ENCODE data around the gene SEMA7A.

SEMA7A gene

GRCh38 chr15:74425630-74426029 is 8.1 kb downstream of the SEMA7A start:
- Histone ChIP-seq H3K27ac (ENCODE audit: insufficient read depth in 1 of 2, low read depth in 1 of 2, low read length in 2 of 2, poor library complexity in 1 of 2, severe bottlenecking in 2 of 2) (no peak overlapping the region), H3K4me1 (ENCODE audit: control extremely low read depth in 1 of 4, control insufficient read depth in 4 of 4, insufficient read depth in 4 of 4, low read length in 3 of 4) (peaks cover 0 to 66% (median 37%) of the 10 kb centered on the region in 4 experiments), H3K9me3 (ENCODE audit: control extremely low read depth in 1 of 5, control insufficient read depth in 4 of 5, insufficient read depth in 2 of 5, low read depth in 1 of 5, low read length in 4 of 5) (no peaks in the 10 kb centered on the region), H3K36me3 (ENCODE audit: control insufficient read depth in 4 of 4, insufficient read depth in 4 of 4, low read length in 3 of 4) (peaks cover 0 to 18% (median 0%) of the 10 kb centered on the region in 4 experiments), H3K4me3 (ENCODE audit: control insufficient read depth in 1 of 7, extremely low read depth in 1 of 7, insufficient read depth in 4 of 7, low read depth in 2 of 7, low read length in 6 of 7) (no peak overlapping the region), H3K27me3 (replicated peaks in 2 of 5; ENCODE audit: control insufficient read depth in 4 of 5, insufficient read depth in 5 of 5, low read length in 4 of 5) (no peaks in the 10 kb centered on the region)
- CTCF ChIA-PET: interaction anchor here (1.1 to 1.7 kb wide), 3 partner anchors 16 to 47 kb away, joined by 4 to 5 read pairs (median 4); no protein-coding TSS in a partner anchor
- POLR2A ChIA-PET: interaction anchor here (0.6 kb wide), 1 partner anchor 107 kb away, joined by 3 read pairs; no protein-coding TSS in a partner anchor
- DNase-seq: no peak
- 86% methylated on average over 5 of the region's 7 CpGs for WGBS (ENCODE audit: insufficient coverage)

DNA sequence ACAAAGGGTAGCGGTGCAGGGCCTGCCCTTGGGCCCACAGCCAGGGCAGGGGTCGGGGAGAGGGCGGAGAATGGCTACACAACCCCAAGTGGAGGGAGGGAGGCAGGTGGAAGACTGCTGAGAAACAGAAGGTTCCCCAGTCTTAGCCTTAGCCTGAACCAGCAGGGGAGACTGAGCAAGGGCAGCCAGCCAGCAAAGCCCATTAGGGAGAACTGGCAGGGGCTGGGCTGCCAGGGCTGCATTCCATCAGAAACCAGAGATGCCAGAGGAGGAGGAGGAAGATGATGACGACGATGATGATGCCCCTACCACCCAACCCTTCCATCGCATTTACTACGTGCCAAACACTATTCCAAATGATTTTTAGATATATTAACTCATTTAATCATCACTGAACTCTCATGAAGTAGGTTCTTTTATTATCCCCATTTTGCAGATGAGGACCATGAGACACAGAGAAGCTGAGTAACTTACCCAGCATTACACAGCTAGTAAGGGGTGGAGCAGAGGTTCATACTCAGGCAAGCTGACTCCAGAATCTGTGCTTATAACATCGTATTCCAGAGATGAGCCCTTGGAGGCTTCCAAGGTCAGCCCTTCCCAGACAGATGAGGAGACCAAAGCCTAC is 8.7 kb downstream of the SEMA7A start:
- peaks cover 0 to 18% (median 0%) of the 10 kb centered on the region in 4 experiments for H3K36me3 ChIP-seq (ENCODE audit: control insufficient read depth in 4 of 4, insufficient read depth in 4 of 4, low read length in 3 of 4)
- H3K27me3 ChIP-seq (replicated peaks in 2 of 5; ENCODE audit: control insufficient read depth in 4 of 5, insufficient read depth in 5 of 5, low read length in 4 of 5): no peaks in the 10 kb centered on the region
- POLR2A ChIA-PET: no interaction called here
- H3K4me1 ChIP-seq (ENCODE audit: control extremely low read depth in 1 of 4, control insufficient read depth in 4 of 4, insufficient read depth in 4 of 4, low read length in 3 of 4): peaks cover 0 to 66% (median 41%) of the 10 kb centered on the region in 4 experiments
- DNase-seq: no peak
- H3K9me3 ChIP-seq (ENCODE audit: control extremely low read depth in 1 of 5, control insufficient read depth in 4 of 5, insufficient read depth in 2 of 5, low read depth in 1 of 5, low read length in 4 of 5): no peaks in the 10 kb centered on the region
- H3K27ac ChIP-seq (ENCODE audit: insufficient read depth in 1 of 2, low read depth in 1 of 2, low read length in 2 of 2, poor library complexity in 1 of 2, severe bottlenecking in 2 of 2): no peak overlapping the region
- CTCF ChIA-PET: interaction anchor here (1.1 to 1.7 kb wide), 3 partner anchors 16 to 46 kb away, joined by 4 to 5 read pairs (median 4); no protein-coding TSS in a partner anchor
- H3K4me3 ChIP-seq (ENCODE audit: control insufficient read depth in 1 of 7, extremely low read depth in 1 of 7, insufficient read depth in 4 of 7, low read depth in 2 of 7, low read length in 6 of 7): no peak overlapping the region
- WGBS (ENCODE audit: insufficient coverage): 86% methylated on average over 4 of the region's 8 CpGs

GRCh38 chr15:74423431-74424257 is 10.1 kb downstream of the SEMA7A start:
- Histone ChIP-seq H3K27ac (ENCODE audit: insufficient read depth in 1 of 2, low read depth in 1 of 2, low read length in 2 of 2, poor library complexity in 1 of 2, severe bottlenecking in 2 of 2) (no peak overlapping the region), H3K4me3 (ENCODE audit: control insufficient read depth in 1 of 7, extremely low read depth in 1 of 7, insufficient read depth in 4 of 7, low read depth in 2 of 7, low read length in 6 of 7) (no peak overlapping the region), H3K9me3 (ENCODE audit: control extremely low read depth in 1 of 5, control insufficient read depth in 4 of 5, insufficient read depth in 2 of 5, low read depth in 1 of 5, low read length in 4 of 5) (no peaks in the 10 kb centered on the region), H3K4me1 (ENCODE audit: control extremely low read depth in 1 of 4, control insufficient read depth in 4 of 4, insufficient read depth in 4 of 4, low read length in 3 of 4) (peaks cover 0 to 55% (median 30%) of the 10 kb centered on the region in 4 experiments), H3K36me3 (ENCODE audit: control insufficient read depth in 4 of 4, insufficient read depth in 4 of 4, low read length in 3 of 4) (peaks cover 0 to 21% (median 2%) of the 10 kb centered on the region in 4 experiments), H3K27me3 (replicated peaks in 2 of 5; ENCODE audit: control insufficient read depth in 4 of 5, insufficient read depth in 5 of 5, low read length in 4 of 5) (no peaks in the 10 kb centered on the region)
- DNase-seq: no peak
- POLR2A ChIA-PET: interaction anchor here (0.6 kb wide), 1 partner anchor 472 kb away, joined by 3 read pairs; no protein-coding TSS in a partner anchor
- CTCF ChIA-PET: interaction anchor here (1.0 to 2.3 kb wide), 3 partner anchors 11 to 20 kb away, joined by 3 to 9 read pairs (median 8); no protein-coding TSS in a partner anchor
- WGBS (ENCODE audit: insufficient coverage): 77% methylated on average over 8 of the region's 10 CpGs

DNA sequence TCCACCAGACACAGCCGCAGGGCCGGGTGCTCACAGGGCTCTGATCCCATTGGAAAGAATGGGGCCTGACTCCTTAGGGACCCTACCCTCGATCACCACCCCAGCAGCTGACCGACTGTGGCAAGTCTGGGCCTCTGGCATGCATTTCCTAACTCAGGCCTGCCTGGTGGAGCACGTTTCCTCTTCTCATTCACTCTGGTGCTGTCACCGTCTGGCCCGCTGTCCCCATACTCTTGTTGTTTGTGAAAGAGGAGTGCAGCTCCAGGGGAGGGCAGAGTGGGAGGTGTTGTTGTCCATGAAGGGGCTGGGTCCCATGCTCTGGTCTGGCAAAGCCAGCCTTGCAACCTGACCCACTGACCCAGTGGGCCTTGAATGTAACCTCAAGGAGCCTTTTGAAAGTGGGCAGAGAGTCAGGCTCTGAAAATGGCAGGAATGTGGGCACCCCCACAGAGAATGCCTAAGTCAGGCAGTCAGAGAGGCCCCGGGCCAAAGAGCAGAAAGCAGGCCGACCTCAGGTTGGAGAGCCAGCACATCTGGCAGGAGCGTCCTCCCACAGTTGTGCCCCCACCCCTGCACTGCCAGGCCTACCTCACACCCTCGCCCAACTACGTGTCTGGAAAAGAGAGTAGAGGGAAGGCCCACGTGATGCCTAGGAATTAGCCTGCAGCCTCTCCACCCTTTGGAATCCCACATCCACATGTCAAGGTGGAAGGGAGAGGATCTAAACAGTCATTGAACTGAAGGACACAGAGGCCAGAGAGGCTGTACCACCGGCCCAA is 10.9 kb downstream of the SEMA7A start:
- H3K27ac ChIP-seq (ENCODE audit: insufficient read depth in 1 of 2, low read depth in 1 of 2, low read length in 2 of 2, poor library complexity in 1 of 2, severe bottlenecking in 2 of 2): peak overlapping the region in 1 of 2 experiments; percentile 0
- H3K4me1 ChIP-seq (ENCODE audit: control extremely low read depth in 1 of 4, control insufficient read depth in 4 of 4, insufficient read depth in 4 of 4, low read length in 3 of 4): peaks cover 0 to 47% (median 25%) of the 10 kb centered on the region in 4 experiments
- no peak for DNase-seq
- no peaks in the 10 kb centered on the region for H3K27me3 ChIP-seq (replicated peaks in 2 of 5; ENCODE audit: control insufficient read depth in 4 of 5, insufficient read depth in 5 of 5, low read length in 4 of 5)
- peaks cover 0 to 27% (median 3%) of the 10 kb centered on the region in 4 experiments for H3K36me3 ChIP-seq (ENCODE audit: control insufficient read depth in 4 of 4, insufficient read depth in 4 of 4, low read length in 3 of 4)
- H3K4me3 ChIP-seq (ENCODE audit: control insufficient read depth in 1 of 7, extremely low read depth in 1 of 7, insufficient read depth in 4 of 7, low read depth in 2 of 7, low read length in 6 of 7): no peak overlapping the region
- WGBS (ENCODE audit: insufficient coverage): 57% methylated on average over 10 of the region's 14 CpGs
- no peaks in the 10 kb centered on the region for H3K9me3 ChIP-seq (ENCODE audit: control extremely low read depth in 1 of 5, control insufficient read depth in 4 of 5, insufficient read depth in 2 of 5, low read depth in 1 of 5, low read length in 4 of 5)
- ChIA-PET CTCF (interaction anchor here (1.0 to 2.3 kb wide), 3 partner anchors 11 to 19 kb away, joined by 3 to 9 read pairs (median 8); no protein-coding TSS in a partner anchor), POLR2A (interaction anchor here (0.9 kb wide), 1 partner anchor 9 kb away, joined by 3 read pairs; no protein-coding TSS in a partner anchor)

GRCh38 chr15:74422265-74422651 is 11.5 kb downstream of the SEMA7A start:
- H3K27me3 ChIP-seq (replicated peaks in 2 of 5; ENCODE audit: control insufficient read depth in 4 of 5, insufficient read depth in 5 of 5, low read length in 4 of 5): no peaks in the 10 kb centered on the region
- 90% methylated on average over 5 of the region's 9 CpGs for WGBS (ENCODE audit: insufficient coverage)
- DNase-seq: no peak
- H3K36me3 ChIP-seq (ENCODE audit: control insufficient read depth in 4 of 4, insufficient read depth in 4 of 4, low read length in 3 of 4): peaks cover 0 to 30% (median 6%) of the 10 kb centered on the region in 4 experiments
- peak overlapping the region in 1 of 2 experiments; percentile 0 for H3K27ac ChIP-seq (ENCODE audit: insufficient read depth in 1 of 2, low read depth in 1 of 2, low read length in 2 of 2, poor library complexity in 1 of 2, severe bottlenecking in 2 of 2)
- ChIA-PET POLR2A (interaction anchor here (0.9 kb wide), 1 partner anchor 9 kb away, joined by 3 read pairs; no protein-coding TSS in a partner anchor), CTCF (interaction anchor here (0.6 to 2.3 kb wide), 2 partner anchors 16 to 44 kb away, joined by 3 to 8 read pairs; no protein-coding TSS in a partner anchor)
- peaks cover 0 to 45% (median 25%) of the 10 kb centered on the region in 4 experiments for H3K4me1 ChIP-seq (ENCODE audit: control extremely low read depth in 1 of 4, control insufficient read depth in 4 of 4, insufficient read depth in 4 of 4, low read length in 3 of 4)
- no peak overlapping the region for H3K4me3 ChIP-seq (ENCODE audit: control insufficient read depth in 1 of 7, extremely low read depth in 1 of 7, insufficient read depth in 4 of 7, low read depth in 2 of 7, low read length in 6 of 7)
- H3K9me3 ChIP-seq (ENCODE audit: control extremely low read depth in 1 of 5, control insufficient read depth in 4 of 5, insufficient read depth in 2 of 5, low read depth in 1 of 5, low read length in 4 of 5): no peaks in the 10 kb centered on the region

- Histone ChIP-seq H3K9me3 (ENCODE audit: control extremely low read depth in 1 of 5, control insufficient read depth in 4 of 5, insufficient read depth in 2 of 5, low read depth in 1 of 5, low read length in 4 of 5) (no peaks in the 10 kb centered on the region), H3K36me3 (ENCODE audit: control insufficient read depth in 4 of 4, insufficient read depth in 4 of 4, low read length in 3 of 4) (peaks cover 0 to 34% (median 11%) of the 10 kb centered on the region in 4 experiments), H3K4me3 (ENCODE audit: control insufficient read depth in 1 of 7, extremely low read depth in 1 of 7, insufficient read depth in 4 of 7, low read depth in 2 of 7, low read length in 6 of 7) (no peak overlapping the region), H3K27me3 (replicated peaks in 2 of 5; ENCODE audit: control insufficient read depth in 4 of 5, insufficient read depth in 5 of 5, low read length in 4 of 5) (no peaks in the 10 kb centered on the region), H3K27ac (ENCODE audit: insufficient read depth in 1 of 2, low read depth in 1 of 2, low read length in 2 of 2, poor library complexity in 1 of 2, severe bottlenecking in 2 of 2) (no peak overlapping the region), H3K4me1 (ENCODE audit: control extremely low read depth in 1 of 4, control insufficient read depth in 4 of 4, insufficient read depth in 4 of 4, low read length in 3 of 4) (peaks cover 0 to 45% (median 25%) of the 10 kb centered on the region in 4 experiments)
- ChIA-PET POLR2A (no interaction called here), CTCF (interaction anchor here (0.6 to 1.8 kb wide), 3 partner anchors 38 to 429 kb away, joined by 3 to 10 read pairs (median 3); partner anchors contain the start of gene STOML1)
- WGBS (ENCODE audit: insufficient coverage): 95% methylated on average over 17 of the region's 20 CpGs
- DNase-seq: no peak
Measured at GRCh38 chr15:74421302-74422245, 12.2 kb downstream of the SEMA7A start.
